H9 (cell line): Measurements from ENCODE around the gene ATF7. TPM values are rescaled to one million over a fixed set of nuclear protein-coding genes. Genes with fewer than 3 reads are reported as not detected.

Source experiments
- DNase-seq: peaks from one replicate; pipeline ENCODE4 v3.0.0-alpha.2; 2017
- H2AFZ ChIP-seq: one replicate; pipeline ENCODE4 v1.6.1; 2013; ENCODE audit warnings: mild to moderate bottlenecking, low read length, control low read depth, moderate library complexity
- H2AK5ac ChIP-seq: 2 replicates; pipeline ENCODE4 v1.6.1; 2013; ENCODE audit warnings: low read length, control low read depth, mixed read lengths; ENCODE audit not compliant: insufficient read length
- H2BK120ac ChIP-seq: one replicate; pipeline ENCODE4 v1.6.1; 2013; ENCODE audit warnings: low read depth, mild to moderate bottlenecking, low read length, control low read depth, inconsistent platforms; ENCODE audit not compliant: poor library complexity, severe bottlenecking
- H2BK12ac ChIP-seq: 2 replicates; pipeline ENCODE4 v1.6.1; 2013; ENCODE audit warnings: low read length, control low read depth, mixed read lengths, low read depth; ENCODE audit not compliant: insufficient read length
- H2BK15ac ChIP-seq: 2 replicates; pipeline ENCODE4 v1.6.1; 2013; ENCODE audit warnings: low read depth, low read length, control low read depth
- H2BK20ac ChIP-seq: one replicate; pipeline ENCODE4 v1.6.1; 2013; ENCODE audit warnings: low read depth, mild to moderate bottlenecking, low read length, control low read depth, inconsistent platforms; ENCODE audit not compliant: poor library complexity, severe bottlenecking
- H2BK5ac ChIP-seq: 2 replicates; pipeline ENCODE4 v1.6.1; 2013; ENCODE audit warnings: low read length, control low read depth, mixed read lengths; ENCODE audit not compliant: insufficient read length
- H3K14ac ChIP-seq: 2 replicates; pipeline ENCODE4 v1.6.1; 2013; ENCODE audit warnings: low read length, control low read depth; ENCODE audit not compliant: insufficient read depth
- H3K18ac ChIP-seq: 2 replicates; pipeline ENCODE4 v1.6.1; 2013; ENCODE audit warnings: low read depth, mild to moderate bottlenecking, mixed read lengths, low read length, control low read depth; ENCODE audit not compliant: insufficient read length
- H3K23ac ChIP-seq: 2 replicates; pipeline ENCODE4 v1.6.1; 2013; ENCODE audit warnings: low read length, control low read depth, mixed read lengths, low read depth; ENCODE audit not compliant: insufficient read length
- H3K23me2 ChIP-seq: 2 replicates; pipeline ENCODE4 v1.6.1; 2013; ENCODE audit warnings: low read depth, mild to moderate bottlenecking, mixed read lengths, low read length, control low read depth; ENCODE audit not compliant: insufficient read length, poor library complexity, severe bottlenecking
- H3K27ac ChIP-seq: 2 replicates; pipeline ENCODE4 v1.5.1; 2013; ENCODE audit warnings: low read length, control low read depth, mixed read lengths, low read depth; ENCODE audit not compliant: insufficient read length
- H3K27me3 ChIP-seq: 2 replicates; pipeline ENCODE4 v1.6.1; 2013; ENCODE audit warnings: low read length, control low read depth, inconsistent platforms; ENCODE audit not compliant: insufficient read depth
- H3K4ac ChIP-seq: 2 replicates; pipeline ENCODE4 v1.6.1; 2013; ENCODE audit warnings: low read depth, mild to moderate bottlenecking, control low read depth, inconsistent platforms, low read length, moderate library complexity
- H3K4me1 ChIP-seq: 2 replicates; pipeline ENCODE4 v1.6.1; 2013; ENCODE audit warnings: low read length, control low read depth, inconsistent platforms; ENCODE audit not compliant: insufficient read depth
- H3K4me2 ChIP-seq: 2 replicates; pipeline ENCODE4 v1.6.1; 2013; ENCODE audit warnings: low read length, control low read depth, mixed read lengths; ENCODE audit not compliant: insufficient read length, insufficient read depth
- H3K56ac ChIP-seq: 2 replicates; pipeline ENCODE4 v1.6.1; 2013; ENCODE audit warnings: low read depth, mild to moderate bottlenecking, mixed read lengths, low read length, control low read depth; ENCODE audit not compliant: insufficient read length
- H3K79me1 ChIP-seq: 2 replicates; pipeline ENCODE4 v1.6.1; 2013; ENCODE audit warnings: low read depth, mild to moderate bottlenecking, moderate library complexity, low read length, control low read depth, inconsistent platforms; ENCODE audit not compliant: insufficient read depth, poor library complexity, severe bottlenecking
- H3K79me2 ChIP-seq: 2 replicates; pipeline ENCODE4 v1.6.1; 2013; ENCODE audit warnings: low read length, control low read depth, inconsistent platforms; ENCODE audit not compliant: insufficient read depth
- H3K9ac ChIP-seq: 2 replicates; pipeline ENCODE4 v1.6.1; 2013; ENCODE audit warnings: low read length, control low read depth, mixed read lengths; ENCODE audit not compliant: insufficient read length; ENCODE audit errors: extremely low read depth
- H3K9me3 ChIP-seq: one replicate; pipeline ENCODE4 v1.6.1; 2013; ENCODE audit warnings: low read depth, low read length, inconsistent platforms; ENCODE audit not compliant: control insufficient read depth
- H3T11ph ChIP-seq: one replicate; pipeline ENCODE4 v1.6.1; 2013; ENCODE audit warnings: mild to moderate bottlenecking, low read length, control low read depth, inconsistent platforms
- H4K20me1 ChIP-seq: one replicate; pipeline ENCODE4 v1.6.1; 2013; ENCODE audit not compliant: control insufficient read depth, insufficient read length, insufficient read depth
- H4K5ac ChIP-seq: 2 replicates; pipeline ENCODE4 v1.6.1; 2013; ENCODE audit warnings: low read depth, mild to moderate bottlenecking, mixed read lengths, low read length, control low read depth; ENCODE audit not compliant: insufficient read length
- H4K8ac ChIP-seq: replicated peaks from 2 replicates; pipeline ENCODE4 v1.6.1; 2013; ENCODE audit warnings: low read length, control low read depth, mixed read lengths, low read depth; ENCODE audit not compliant: insufficient read length
- H4K91ac ChIP-seq: 2 replicates; pipeline ENCODE4 v1.6.1; 2013; ENCODE audit warnings: low read depth, mild to moderate bottlenecking, moderate library complexity, mixed read lengths, low read length, control low read depth; ENCODE audit not compliant: insufficient read length
- H3K27ac Mint-ChIP-seq, 3 experiments: 2 replicates in 2 of 3; 3 replicates in 1 of 3; pipeline ENCODE4 v1.8.0; 2020 to 2021; ENCODE audit warnings: mixed read lengths in 3 of 3, mild to moderate bottlenecking in 1 of 3, moderate library complexity in 1 of 3
- H3K27me3 Mint-ChIP-seq: 2 replicates; pipeline ENCODE4 v1.8.0; 2021; ENCODE audit warnings: low read depth, mild to moderate bottlenecking, moderate library complexity, mixed read lengths
- H3K36me3 Mint-ChIP-seq, 3 experiments: 2 replicates in 2 of 3; 3 replicates in 1 of 3; pipeline ENCODE4 v1.8.0; 2020 to 2021; ENCODE audit warnings: low read depth in 3 of 3, mixed read lengths in 3 of 3; ENCODE audit not compliant: insufficient read depth in 1 of 3
- H3K4me1 Mint-ChIP-seq, 2 experiments: 2 replicates each; pipeline ENCODE4 v1.8.0; 2020; ENCODE audit warnings: mixed read lengths in 2 of 2
- H3K4me3 Mint-ChIP-seq, 2 experiments: 2 replicates in 1 of 2; 3 replicates in 1 of 2; pipeline ENCODE4 v1.8.0; 2020 to 2021; ENCODE audit warnings: mild to moderate bottlenecking in 2 of 2, mixed read lengths in 2 of 2, moderate library complexity in 1 of 2
- H3K9me3 Mint-ChIP-seq, 2 experiments: 2 replicates in 1 of 2; 3 replicates in 1 of 2; pipeline ENCODE4 v1.8.0; 2020; ENCODE audit warnings: mild to moderate bottlenecking in 2 of 2, mixed read lengths in 2 of 2, moderate library complexity in 1 of 2
- WGBS: extraction: QIAGEN DNeasy Blood & Tissue Kit; methylation state at CpG from one replicate; pipeline ENCODE4 v1.1.7; 2013; ENCODE audit warnings: missing lambda C conversion rate, low lambda C conversion rate, mixed read lengths; ENCODE audit not compliant: insufficient read length; ENCODE audit errors: extremely low coverage; 5-methylcytosine and 5-hydroxymethylcytosine counted together
- total RNA-seq: library from RNA; stranded (reverse); gene quantifications from 2 replicates; pipeline ENCODE4 v1.2.1, GENCODE V29; 2021
- TF ChIP-seq, protein P1 (sequence below): fragments of 200-600 bp; sonication (generic); conservative IDR thresholded peaks from 3 replicates; pipeline ENCODE4 v1.8.0; 2021; ENCODE audit warnings: antibody characterized with exemption, mild to moderate bottlenecking

The ATF7 gene
- total RNA-seq, 1 experiment from 2014 or later, result 17.7 TPM

DNA sequence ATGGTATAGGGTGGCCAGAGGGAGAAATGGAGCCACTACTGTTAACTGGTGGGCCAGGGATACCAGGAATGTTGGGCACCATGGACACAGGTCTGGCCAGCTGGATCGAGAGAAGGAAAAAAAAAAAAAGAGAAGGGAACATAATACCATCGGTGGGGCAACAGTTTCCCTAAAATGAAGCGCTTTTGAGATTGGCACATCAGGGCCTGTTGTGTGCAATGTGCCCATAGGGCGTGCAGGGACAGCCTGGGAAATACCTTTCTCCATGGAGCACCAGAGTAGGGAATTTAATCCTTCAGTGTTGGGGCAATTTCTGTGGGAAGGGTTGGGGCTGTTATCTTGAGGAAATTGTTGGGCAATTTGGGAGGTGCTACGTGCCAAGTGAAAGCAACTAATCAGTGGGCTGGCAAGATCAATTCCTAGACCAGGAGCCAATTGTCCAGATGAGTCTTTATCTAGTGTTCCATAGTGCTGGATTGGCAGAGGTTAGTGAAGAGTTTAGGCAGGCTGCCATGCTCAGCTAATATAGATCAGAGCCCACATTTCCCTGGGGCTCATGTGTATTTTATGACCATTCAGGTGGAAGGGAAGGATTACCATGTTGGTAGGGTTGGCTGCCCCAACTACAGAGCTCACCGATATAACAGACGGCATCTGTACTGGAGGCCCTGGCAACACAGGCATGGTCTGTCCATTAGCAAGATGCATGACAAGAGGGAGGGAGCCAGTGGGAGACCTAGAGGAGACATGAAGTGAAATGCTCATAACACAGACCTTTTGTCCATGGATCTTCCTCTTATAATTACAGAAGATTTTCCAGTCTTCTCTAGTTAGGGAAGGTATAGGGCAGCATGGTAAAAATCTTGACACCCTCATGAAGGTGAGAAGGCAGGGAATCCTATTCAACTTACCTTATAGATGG is 93.4 kb downstream of the ATF7 start:
- no CpG with 5 or more reads among the region's 7 CpGs for WGBS
- no peaks in the 10 kb centered on the region for H3K23me2 ChIP-seq
- H3K4ac ChIP-seq, result no peak overlapping the region
- no peak overlapping the region for H2BK15ac ChIP-seq
- H3K9ac ChIP-seq, result no peak overlapping the region
- no peak overlapping the region for H3K4me2 ChIP-seq
- H3K23ac ChIP-seq, result no peak overlapping the region
- no peaks in the 10 kb centered on the region for H3K4me1 Mint-ChIP-seq
- H2AK5ac ChIP-seq, result no peak overlapping the region
- H3T11ph ChIP-seq, result no peak overlapping the region
- no peaks in the 10 kb centered on the region for H3K9me3 ChIP-seq
- no peak overlapping the region for H4K8ac ChIP-seq
- no peaks in the 10 kb centered on the region for H3K4me1 ChIP-seq
- no peak overlapping the region for H3K4me3 Mint-ChIP-seq
- H3K56ac ChIP-seq, result no peak overlapping the region
- H2BK20ac ChIP-seq, result no peak overlapping the region
- no peak overlapping the region for H3K27ac Mint-ChIP-seq
- no peak overlapping the region for H4K91ac ChIP-seq
- no peaks in the 10 kb centered on the region for H4K20me1 ChIP-seq
- H3K27ac ChIP-seq, result no peak overlapping the region
- no peaks in the 10 kb centered on the region for H3K27me3 Mint-ChIP-seq
- no peaks in the 10 kb centered on the region for H3K79me2 ChIP-seq
- no peak overlapping the region for H3K14ac ChIP-seq
- H3K36me3 Mint-ChIP-seq, result peaks cover 12 to 52% (median 35%) of the 10 kb centered on the region in 3 experiments; a peak in 6 of 7 replicates
- no peak overlapping the region for H2BK12ac ChIP-seq
- TF ChIP-seq, protein P1, sequence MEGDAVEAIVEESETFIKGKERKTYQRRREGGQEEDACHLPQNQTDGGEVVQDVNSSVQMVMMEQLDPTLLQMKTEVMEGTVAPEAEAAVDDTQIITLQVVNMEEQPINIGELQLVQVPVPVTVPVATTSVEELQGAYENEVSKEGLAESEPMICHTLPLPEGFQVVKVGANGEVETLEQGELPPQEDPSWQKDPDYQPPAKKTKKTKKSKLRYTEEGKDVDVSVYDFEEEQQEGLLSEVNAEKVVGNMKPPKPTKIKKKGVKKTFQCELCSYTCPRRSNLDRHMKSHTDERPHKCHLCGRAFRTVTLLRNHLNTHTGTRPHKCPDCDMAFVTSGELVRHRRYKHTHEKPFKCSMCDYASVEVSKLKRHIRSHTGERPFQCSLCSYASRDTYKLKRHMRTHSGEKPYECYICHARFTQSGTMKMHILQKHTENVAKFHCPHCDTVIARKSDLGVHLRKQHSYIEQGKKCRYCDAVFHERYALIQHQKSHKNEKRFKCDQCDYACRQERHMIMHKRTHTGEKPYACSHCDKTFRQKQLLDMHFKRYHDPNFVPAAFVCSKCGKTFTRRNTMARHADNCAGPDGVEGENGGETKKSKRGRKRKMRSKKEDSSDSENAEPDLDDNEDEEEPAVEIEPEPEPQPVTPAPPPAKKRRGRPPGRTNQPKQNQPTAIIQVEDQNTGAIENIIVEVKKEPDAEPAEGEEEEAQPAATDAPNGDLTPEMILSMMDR, result no peak
- H3K9me3 Mint-ChIP-seq, result no peaks in the 10 kb centered on the region
- H2BK5ac ChIP-seq, result no peak overlapping the region
- no peak overlapping the region for H2BK120ac ChIP-seq
- H3K18ac ChIP-seq, result no peak overlapping the region
- H4K5ac ChIP-seq, result no peak overlapping the region
- H2AFZ ChIP-seq, result no peak overlapping the region
- H3K27me3 ChIP-seq, result no peaks in the 10 kb centered on the region
- no peak for DNase-seq
- no peaks in the 10 kb centered on the region for H3K79me1 ChIP-seq
